Prostate gland (tissue), 2 donors: ENCODE measurements around the gene LAMA2. TPM values are rescaled to one million over a fixed set of nuclear protein-coding genes. Genes with fewer than 3 reads are reported as not detected.

ENCODE experiments used
- DNase-seq: peaks from one replicate; pipeline ENCODE4 v3.0.0-alpha.2; 2019; ENCODE audit warnings: low spot score
- H3K27ac ChIP-seq, 2 donors: fragments of 200-600 bp; sonication (generic); 2 replicates each; pipeline ENCODE4 v1.5.1; 2017 to 2019
- H3K27me3 ChIP-seq: fragments of 200-600 bp; sonication (generic); replicated peaks from 2 replicates; pipeline ENCODE4 v1.5.1; 2019; ENCODE audit not compliant: insufficient read depth
- H3K36me3 ChIP-seq, 2 donors: fragments of 200-600 bp; sonication (generic); 1 replicate in 1 of 2; 2 replicates in 1 of 2; pipeline versions ENCODE4 v1.5.1 to v1.8.1; 2017 to 2019
- H3K4me1 ChIP-seq: fragments of 200-600 bp; sonication (generic); replicated peaks from 2 replicates; pipeline ENCODE4 v1.5.1; 2019
- H3K4me3 ChIP-seq, 2 donors: fragments of 200-600 bp; sonication (generic); 2 replicates each; pipeline ENCODE4 v1.5.1; 2017 to 2019
- H3K9me3 ChIP-seq: fragments of 200-600 bp; sonication (generic); 2 replicates; pipeline ENCODE4 v1.5.1; 2017
- POLR2A ChIP-seq: fragments of 450-650 bp; IDR thresholded peaks from one replicate; pipeline ENCODE4 v1.6.1; 2016; ENCODE audit warnings: antibody characterized with exemption, mild to moderate bottlenecking
- POLR2AphosphoS5 ChIP-seq: sonication (generic); formaldehyde crosslinking; IDR thresholded peaks from one replicate; pipeline ENCODE4 v1.6.1; 2017; ENCODE audit warnings: antibody characterized with exemption
- WGBS: methylation state at CpG from one replicate; pipeline ENCODE4 v1.1.5; 2018; 5-methylcytosine and 5-hydroxymethylcytosine counted together
- intact Hi-C: fragments of 100-400 bp; cut with DNase I; formaldehyde crosslinking; loops from one replicate; pipeline ENCODE4 v1.14.2; 2022
- total RNA-seq, 2 donors: library from RNA; depleted of rRNA; stranded (reverse); fragments of >200 nt; gene quantifications; one replicate each; pipeline ENCODE4 v1.1.0, GENCODE V29; 2016
- TF ChIP-seq, protein P1 (sequence below), 4 experiments: fragments of 200-600 bp in 2 of 4; fragments of 450-650 bp in 2 of 4; sonication (generic) in 2 of 4; IDR thresholded peaks; 1 replicate in 3 of 4; 2 replicates in 1 of 4; pipeline ENCODE4 v1.5.1; 2016 to 2019; ENCODE audit warnings: antibody characterized with exemption in 4 of 4, mild to moderate bottlenecking in 2 of 4, moderate library complexity in 2 of 4

Gene LAMA2
- total RNA-seq, 2 donors from 2014 or later = 10.1 to 89.1 TPM

DNA sequence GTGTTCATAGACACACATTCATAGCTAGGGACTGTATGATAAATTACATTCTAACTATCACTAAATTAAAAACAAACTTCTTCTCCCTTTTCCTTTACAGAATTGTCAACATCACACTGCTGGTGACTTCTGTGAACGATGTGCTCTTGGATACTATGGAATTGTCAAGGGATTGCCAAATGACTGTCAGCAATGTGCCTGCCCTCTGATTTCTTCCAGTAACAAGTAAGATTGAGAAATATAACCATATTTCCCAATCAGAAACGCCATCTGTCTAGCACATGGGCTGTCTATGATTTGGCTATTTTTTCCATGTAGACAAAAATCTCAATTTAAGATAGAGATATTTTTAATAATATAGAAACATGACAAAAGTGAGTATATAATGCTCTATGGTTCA, 459.3 kb downstream of the LAMA2 start:
- Histone ChIP-seq H3K27ac (no peak overlapping the region), H3K4me3 (no peak overlapping the region), H3K9me3 (no peaks in the 10 kb centered on the region), H3K36me3 (no peaks in the 10 kb centered on the region), H3K27me3 (no peaks in the 10 kb centered on the region), H3K4me1 (no peaks in the 10 kb centered on the region)
- WGBS = 79% methylated on average over 2 of the region's 2 CpGs
- TF ChIP-seq POLR2AphosphoS5 = no peak
- TF ChIP-seq, protein P1, sequence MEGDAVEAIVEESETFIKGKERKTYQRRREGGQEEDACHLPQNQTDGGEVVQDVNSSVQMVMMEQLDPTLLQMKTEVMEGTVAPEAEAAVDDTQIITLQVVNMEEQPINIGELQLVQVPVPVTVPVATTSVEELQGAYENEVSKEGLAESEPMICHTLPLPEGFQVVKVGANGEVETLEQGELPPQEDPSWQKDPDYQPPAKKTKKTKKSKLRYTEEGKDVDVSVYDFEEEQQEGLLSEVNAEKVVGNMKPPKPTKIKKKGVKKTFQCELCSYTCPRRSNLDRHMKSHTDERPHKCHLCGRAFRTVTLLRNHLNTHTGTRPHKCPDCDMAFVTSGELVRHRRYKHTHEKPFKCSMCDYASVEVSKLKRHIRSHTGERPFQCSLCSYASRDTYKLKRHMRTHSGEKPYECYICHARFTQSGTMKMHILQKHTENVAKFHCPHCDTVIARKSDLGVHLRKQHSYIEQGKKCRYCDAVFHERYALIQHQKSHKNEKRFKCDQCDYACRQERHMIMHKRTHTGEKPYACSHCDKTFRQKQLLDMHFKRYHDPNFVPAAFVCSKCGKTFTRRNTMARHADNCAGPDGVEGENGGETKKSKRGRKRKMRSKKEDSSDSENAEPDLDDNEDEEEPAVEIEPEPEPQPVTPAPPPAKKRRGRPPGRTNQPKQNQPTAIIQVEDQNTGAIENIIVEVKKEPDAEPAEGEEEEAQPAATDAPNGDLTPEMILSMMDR (IDR thresholded peaks at IDR 0.05) = no peak
- TF ChIP-seq POLR2A = no peak
- no peak for DNase-seq
- intact Hi-C loops = no loop called here

DNA sequence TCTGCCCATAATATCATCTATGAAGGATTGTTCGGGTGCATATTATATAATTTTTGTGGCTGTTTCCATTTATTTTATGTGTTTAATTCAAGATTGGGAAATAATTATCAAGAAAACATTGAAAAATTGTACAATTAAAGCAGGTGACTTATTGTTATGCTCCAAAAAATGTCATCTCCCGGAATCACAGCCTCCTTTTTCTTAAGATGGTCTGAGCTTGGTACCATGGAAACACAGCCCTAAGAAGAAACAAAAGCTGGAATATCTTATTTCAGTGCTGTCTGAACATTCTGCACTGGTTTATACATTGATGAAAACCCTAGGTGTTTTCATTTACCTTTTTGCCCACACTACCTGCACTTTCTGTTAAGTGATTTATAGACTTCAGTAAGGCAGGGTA, 459.9 kb downstream of the LAMA2 start:
- TF ChIP-seq POLR2AphosphoS5 (no peak), POLR2A (no peak)
- TF ChIP-seq, protein P1 (IDR thresholded peaks at IDR 0.05) = no peak
- 91% methylated on average over 2 of the region's 2 CpGs for WGBS
- Histone ChIP-seq H3K36me3 (no peaks in the 10 kb centered on the region), H3K27me3 (no peaks in the 10 kb centered on the region), H3K4me3 (no peak overlapping the region), H3K9me3 (no peaks in the 10 kb centered on the region), H3K27ac (no peak overlapping the region), H3K4me1 (no peaks in the 10 kb centered on the region)
- DNase-seq = no peak
- intact Hi-C loops = no loop called here

DNA sequence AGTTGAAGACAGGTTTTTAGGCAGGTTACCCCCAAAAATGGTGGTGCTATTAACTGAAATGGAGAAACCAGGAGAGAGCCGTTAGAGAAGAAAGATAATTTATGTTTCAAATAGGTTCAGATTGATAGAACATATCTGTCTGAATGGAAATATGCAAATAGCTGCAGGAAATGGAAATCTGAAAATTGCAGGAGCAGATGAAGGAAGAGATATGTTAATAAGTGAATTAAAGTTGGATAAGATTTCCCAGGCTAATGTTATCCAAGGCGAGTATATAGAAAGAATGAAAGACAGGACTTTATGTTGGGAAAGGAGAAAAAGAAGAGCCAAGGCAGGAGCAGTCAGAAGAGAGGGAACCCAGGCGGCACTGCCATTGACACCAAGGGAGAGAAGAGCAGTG, 461.4 kb downstream of the LAMA2 start:
- TF ChIP-seq POLR2AphosphoS5 (no peak), POLR2A (no peak)
- TF ChIP-seq, protein P1 (IDR thresholded peaks at IDR 0.05) = no peak
- no peak overlapping the region for H3K4me3 ChIP-seq
- intact Hi-C loops = no loop called here
- WGBS = 93% methylated on average over 3 of the region's 3 CpGs
- H3K36me3 ChIP-seq = no peaks in the 10 kb centered on the region
- H3K27me3 ChIP-seq = no peaks in the 10 kb centered on the region
- no peak overlapping the region for H3K27ac ChIP-seq
- no peaks in the 10 kb centered on the region for H3K9me3 ChIP-seq
- no peaks in the 10 kb centered on the region for H3K4me1 ChIP-seq
- DNase-seq = no peak

DNA sequence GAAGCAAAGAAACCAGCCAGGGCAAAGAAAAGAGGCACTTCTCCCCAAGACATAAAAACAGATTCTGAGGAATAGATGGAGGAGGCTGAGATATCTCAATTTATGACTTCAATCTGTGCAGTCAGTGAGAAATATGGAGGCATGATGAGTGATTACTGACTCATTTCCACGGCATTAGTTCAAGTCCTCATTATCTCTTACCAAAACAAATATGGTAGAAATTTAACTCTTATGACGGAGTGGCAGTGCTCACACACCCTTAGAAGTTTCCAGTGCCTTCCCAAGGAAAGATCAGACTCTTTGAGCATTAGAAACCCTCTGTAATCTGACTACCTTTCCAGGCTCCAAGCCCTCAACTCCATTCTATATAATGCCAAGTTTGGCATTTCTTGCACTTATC, 463.0 kb downstream of the LAMA2 start:
- no peak for DNase-seq
- 84% methylated on average over 2 of the region's 2 CpGs for WGBS
- Histone ChIP-seq H3K4me3 (no peak overlapping the region), H3K9me3 (no peaks in the 10 kb centered on the region), H3K36me3 (no peaks in the 10 kb centered on the region), H3K27ac (no peak overlapping the region), H3K27me3 (no peaks in the 10 kb centered on the region), H3K4me1 (no peaks in the 10 kb centered on the region)
- intact Hi-C loops = no loop called here
- TF ChIP-seq POLR2AphosphoS5 (no peak), POLR2A (no peak)
- TF ChIP-seq, protein P1 (IDR thresholded peaks at IDR 0.05) = no peak

DNA sequence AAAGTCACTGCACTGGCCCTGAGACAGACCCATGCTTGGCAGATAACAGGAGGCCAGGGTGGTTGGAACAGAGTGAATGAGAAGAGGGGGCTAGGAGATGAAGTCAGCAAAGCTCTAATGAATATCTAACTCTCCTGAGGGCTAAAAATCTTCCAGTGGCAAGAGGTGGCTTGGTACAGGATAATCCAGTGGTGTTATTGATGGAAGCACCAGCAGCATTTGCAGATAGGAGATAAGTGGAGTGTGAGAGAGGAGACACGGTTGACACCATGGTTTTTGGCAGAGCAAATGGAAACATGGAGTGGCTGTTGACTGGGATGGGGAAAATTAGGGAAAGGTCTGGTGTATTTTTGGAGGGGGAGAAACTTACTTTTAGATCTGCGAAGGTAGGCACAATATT, 464.0 kb downstream of the LAMA2 start:
- Histone ChIP-seq H3K27me3 (no peaks in the 10 kb centered on the region), H3K4me3 (no peak overlapping the region), H3K36me3 (no peaks in the 10 kb centered on the region), H3K27ac (no peak overlapping the region), H3K9me3 (no peaks in the 10 kb centered on the region), H3K4me1 (no peaks in the 10 kb centered on the region)
- TF ChIP-seq POLR2AphosphoS5 (no peak), POLR2A (no peak)
- TF ChIP-seq, protein P1 (IDR thresholded peaks at IDR 0.05) = no peak
- intact Hi-C loops = no loop called here
- DNase-seq = no peak
- 95% methylated on average over 2 of the region's 2 CpGs for WGBS
